GM21737 (cell line): ENCODE results near the gene GAREM1.
"Not testable (repeated sequence)": the region's sequence is repeated elsewhere in the genome, so short reads cannot be mapped to it uniquely, and the experiment has no call there.

ENCODE experiments used
- ATAC-seq: cut with Tn5 transposase; IDR thresholded peaks from one replicate; pipeline ENCODE4 v1.9.1; 2021; ENCODE audit warnings: mild to moderate bottlenecking, moderate library complexity; ENCODE audit not compliant: unreplicated experiment

GAREM1 gene

GRCh38 chr18:32298171-32298667 is 172.5 kb downstream of the GAREM1 start:
- ATAC-seq: no peak

DNA sequence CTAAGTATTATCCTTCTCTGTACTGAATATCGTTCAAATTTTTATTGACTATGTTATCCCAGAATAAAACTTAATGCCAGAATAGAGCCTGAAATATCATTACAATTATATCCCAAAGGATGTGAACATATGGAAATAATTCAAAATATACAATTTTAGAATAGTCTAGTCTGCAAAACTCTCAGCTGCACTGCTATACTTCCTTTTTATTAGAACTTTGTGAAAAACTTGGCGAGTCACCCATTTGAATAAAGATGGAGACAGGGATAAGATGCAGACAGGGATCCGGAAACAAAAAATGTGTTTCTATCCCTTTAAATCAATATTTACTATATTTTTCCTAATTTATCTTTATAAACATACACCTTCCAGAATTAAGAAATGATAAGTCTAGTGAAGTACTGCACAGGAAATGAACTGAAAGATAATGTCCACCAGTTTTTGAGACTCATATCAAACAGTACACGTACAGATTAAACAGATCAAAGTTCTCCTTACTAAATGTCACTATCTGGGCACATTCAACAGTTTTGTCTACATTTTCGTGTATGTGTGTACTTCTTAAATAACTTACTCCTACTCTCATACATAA is 173.0 kb downstream of the GAREM1 start:
- ATAC-seq: no peak

DNA sequence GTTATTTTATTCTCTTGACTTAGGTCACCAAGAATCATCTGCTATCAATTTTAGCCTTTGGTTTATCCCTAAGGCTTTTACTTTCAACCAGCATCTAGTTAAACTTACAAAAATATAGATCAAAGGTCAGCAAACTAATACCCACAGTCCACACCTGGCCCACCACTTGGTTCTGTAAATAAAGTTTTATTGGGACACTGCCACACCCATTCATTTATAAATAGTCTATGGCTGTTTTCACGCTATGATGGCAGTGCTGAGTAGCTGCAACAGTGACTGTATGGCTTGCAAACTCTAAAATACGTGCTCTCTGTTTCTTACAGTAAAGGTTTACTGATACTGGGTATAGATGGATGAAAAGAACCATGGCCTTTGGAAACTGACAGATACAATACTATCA is 173.8 kb downstream of the GAREM1 start:
- no peak for ATAC-seq

- no peak for ATAC-seq
These were observed 175.1 kb downstream of the GAREM1 start for GRCh38 chr18:32295604-32296003.

- no peak for ATAC-seq
These were observed 177.6 kb downstream of the GAREM1 start for GRCh38 chr18:32293107-32293506.

- ATAC-seq: not testable (repeated sequence)
These were observed 179.1 kb downstream of the GAREM1 start for GRCh38 chr18:32291623-32292022.

DNA sequence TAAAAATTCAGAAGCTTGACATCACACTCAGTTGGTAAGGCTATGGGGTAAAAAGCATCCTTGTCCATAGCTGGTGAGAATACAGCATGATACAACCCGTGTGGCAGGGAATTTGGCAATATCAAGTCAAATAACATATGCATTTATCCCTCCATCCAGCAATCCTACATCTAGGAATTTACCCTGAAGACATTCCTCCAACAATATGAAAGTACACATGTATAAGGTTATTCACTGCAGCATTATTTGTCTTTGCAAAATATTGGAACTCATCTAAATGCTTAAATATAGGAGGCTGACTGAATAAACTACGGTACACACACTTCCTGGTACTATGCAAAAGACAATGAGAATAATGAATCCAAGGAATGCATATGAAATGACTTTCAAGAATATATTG is 179.9 kb downstream of the GAREM1 start:
- no peak for ATAC-seq

GRCh38 chr18:32289483-32290075 is 181.1 kb downstream of the GAREM1 start:
- no peak for ATAC-seq

DNA sequence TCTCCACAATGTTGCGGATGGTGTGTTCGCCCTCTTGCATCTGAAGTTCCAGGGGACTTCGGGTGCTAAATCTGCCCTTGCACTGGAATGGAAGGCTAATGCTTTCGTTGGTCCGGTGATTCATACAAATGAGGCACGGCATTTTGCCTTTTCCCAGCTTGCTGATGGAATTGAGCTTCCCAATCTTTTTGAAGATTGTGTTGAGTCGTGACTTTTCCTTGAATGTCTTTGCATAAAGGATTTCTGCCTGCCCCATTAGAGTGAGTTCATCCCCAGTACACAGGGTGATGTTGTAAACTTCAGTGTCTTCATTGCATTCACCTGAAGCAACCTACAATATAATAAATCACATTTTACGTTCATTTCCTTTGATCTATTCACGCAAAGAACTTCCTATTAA is 182.8 kb downstream of the GAREM1 start:
- no peak for ATAC-seq

DNA sequence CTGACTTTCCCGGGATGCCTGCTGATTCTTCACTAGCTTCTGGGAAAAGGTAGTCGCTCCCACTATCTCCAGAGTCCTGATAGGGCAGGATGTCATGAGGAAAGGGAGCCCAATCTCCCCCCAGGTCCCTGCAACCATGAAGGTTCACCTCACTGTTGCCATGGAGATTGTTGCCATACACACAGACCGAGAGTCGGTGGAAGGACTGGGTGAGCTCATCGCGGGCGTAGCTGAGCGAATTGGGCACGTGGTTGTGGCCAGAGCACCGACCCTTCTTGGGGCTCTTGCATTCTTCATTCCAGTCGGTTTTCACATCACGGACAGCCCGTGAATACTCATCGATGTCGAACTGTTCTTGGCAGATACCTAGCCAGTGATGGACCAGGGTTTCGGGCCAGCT is 183.4 kb downstream of the GAREM1 start:
- no peak for ATAC-seq

GRCh38 chr18:32286749-32287148 is 183.9 kb downstream of the GAREM1 start:
- ATAC-seq: no peak

DNA sequence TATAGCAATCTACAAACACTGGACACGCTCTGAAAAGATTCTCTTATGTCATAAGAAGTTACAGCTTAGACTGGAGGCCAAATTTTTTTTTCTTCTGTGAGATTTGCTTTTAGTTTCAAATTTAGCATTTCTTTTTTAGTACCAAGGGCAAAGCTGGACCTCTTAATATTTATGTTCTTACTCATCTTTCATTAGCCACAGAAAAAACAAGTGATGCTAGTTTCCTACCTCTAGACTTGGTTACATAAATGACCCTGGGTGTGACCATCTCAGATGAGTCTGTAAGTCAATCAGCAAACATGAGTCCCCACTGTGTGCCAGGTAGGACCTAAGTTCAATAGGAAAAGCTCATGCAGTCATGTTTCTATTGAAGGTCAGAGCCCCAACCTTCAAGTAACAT is 186.4 kb downstream of the GAREM1 start:
- no peak for ATAC-seq

- ATAC-seq: no peak
These were observed 189.8 kb downstream of the GAREM1 start for GRCh38 chr18:32280911-32281310.

DNA sequence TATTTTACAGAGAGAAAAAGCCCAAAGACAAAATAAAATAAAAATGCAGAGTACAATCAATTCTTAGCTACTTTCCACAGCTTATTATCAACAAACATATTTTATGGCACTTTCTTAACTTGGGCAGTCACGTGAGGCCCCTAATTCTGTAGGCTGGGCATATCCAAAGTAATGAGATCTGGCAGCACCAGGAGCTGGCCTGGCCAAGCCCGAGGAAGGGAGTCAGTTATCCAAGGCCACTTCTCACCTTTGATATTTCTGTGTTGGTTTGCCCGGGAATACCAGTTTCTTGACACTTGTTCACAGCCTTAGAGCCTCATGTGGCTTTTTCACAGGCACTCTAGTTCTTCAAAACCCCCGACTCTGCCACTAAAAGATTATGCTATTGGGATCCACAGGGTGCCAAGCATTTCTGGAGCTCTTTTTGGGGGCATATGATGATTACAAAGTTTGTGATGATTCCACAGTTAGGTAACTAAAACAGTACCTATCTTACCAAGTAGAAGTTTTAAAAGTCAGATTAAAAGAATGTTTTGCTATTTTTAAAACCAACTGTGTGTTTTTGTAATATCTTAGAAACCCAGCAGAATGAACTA is 190.4 kb downstream of the GAREM1 start:
- no peak for ATAC-seq

- ATAC-seq: no peak
These were observed 192.4 kb downstream of the GAREM1 start for GRCh38 chr18:32278177-32278799.

DNA sequence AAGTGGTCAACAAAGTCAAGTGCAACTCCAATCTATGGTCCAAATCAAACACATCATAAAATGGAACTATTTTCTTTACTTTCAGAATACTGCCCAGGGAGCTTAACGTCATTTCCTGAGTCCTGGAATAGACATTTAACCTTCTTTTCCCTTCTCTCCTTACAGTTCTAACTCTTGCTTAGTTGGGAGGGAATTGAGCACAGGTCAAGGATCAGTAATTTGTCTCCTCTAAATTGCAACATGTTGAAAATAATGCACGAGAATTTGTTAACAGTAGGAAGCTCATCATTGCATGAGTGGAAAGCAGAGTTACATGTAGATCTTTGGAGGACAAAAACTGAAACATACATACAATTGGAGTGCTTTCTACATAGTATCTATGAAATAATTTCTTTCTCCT is 193.1 kb downstream of the GAREM1 start:
- ATAC-seq: no peak

GRCh38 chr18:32276906-32277305 is 193.8 kb downstream of the GAREM1 start:
- no peak for ATAC-seq

GRCh38 chr18:32276256-32276655 is 194.4 kb downstream of the GAREM1 start:
- ATAC-seq: no peak

- ATAC-seq: no peak
These were observed 195.5 kb downstream of the GAREM1 start for GRCh38 chr18:32275221-32275620.

DNA sequence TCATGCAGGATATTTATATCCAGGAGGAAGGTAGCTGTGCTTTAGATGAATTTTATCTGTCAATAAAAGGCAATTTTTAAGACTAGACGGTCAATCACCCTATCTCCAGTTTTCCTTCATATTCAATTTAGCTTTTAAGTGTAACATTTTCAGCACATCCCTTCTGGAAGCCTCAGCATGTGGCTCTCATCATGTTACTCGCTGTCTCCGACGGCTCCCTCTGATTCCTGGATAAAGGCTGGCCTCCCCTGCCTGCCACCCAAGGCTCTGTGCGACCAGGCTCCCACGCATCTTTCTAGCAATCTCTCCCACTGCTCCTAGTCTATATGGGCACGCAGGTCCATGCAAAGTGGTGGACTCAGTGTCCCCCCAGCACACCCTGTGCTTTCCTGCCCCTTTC is 196.4 kb downstream of the GAREM1 start:
- ATAC-seq: no peak

- no peak for ATAC-seq
These were observed 198.9 kb downstream of the GAREM1 start for GRCh38 chr18:32271672-32272208.

DNA sequence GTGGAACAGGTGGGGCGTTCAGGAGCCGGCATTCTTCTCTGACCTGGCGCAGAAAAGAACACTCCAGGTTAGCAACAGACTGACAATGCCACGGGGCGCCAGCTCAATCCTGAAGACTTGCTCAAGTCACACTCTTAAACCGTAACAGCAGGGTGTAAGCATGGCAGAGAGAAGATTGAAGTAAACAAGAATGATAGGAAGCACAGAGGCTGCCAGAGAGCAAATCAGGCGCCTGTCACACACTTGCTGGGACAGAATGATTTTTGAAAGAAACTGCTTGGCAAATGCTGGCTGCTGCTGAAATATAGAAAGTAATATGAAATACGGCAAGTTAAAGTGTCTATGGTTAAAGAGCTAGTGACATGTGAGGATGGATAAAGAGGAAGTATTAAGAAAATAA is 200.3 kb downstream of the GAREM1 start:
- no peak for ATAC-seq
